Activated CD8-positive, alpha-beta memory T cell treated with anti-CD3 and anti-CD28 coated beads for 4 hours (primary cell): ENCODE data around the gene BICDL2.

Experiments
- DNase-seq, 2 donors: peaks; one replicate each; pipeline ENCODE4 v3.0.0-alpha.2; 2020; ENCODE audit warnings: low read depth in 2 of 2

The BICDL2 gene

DNA sequence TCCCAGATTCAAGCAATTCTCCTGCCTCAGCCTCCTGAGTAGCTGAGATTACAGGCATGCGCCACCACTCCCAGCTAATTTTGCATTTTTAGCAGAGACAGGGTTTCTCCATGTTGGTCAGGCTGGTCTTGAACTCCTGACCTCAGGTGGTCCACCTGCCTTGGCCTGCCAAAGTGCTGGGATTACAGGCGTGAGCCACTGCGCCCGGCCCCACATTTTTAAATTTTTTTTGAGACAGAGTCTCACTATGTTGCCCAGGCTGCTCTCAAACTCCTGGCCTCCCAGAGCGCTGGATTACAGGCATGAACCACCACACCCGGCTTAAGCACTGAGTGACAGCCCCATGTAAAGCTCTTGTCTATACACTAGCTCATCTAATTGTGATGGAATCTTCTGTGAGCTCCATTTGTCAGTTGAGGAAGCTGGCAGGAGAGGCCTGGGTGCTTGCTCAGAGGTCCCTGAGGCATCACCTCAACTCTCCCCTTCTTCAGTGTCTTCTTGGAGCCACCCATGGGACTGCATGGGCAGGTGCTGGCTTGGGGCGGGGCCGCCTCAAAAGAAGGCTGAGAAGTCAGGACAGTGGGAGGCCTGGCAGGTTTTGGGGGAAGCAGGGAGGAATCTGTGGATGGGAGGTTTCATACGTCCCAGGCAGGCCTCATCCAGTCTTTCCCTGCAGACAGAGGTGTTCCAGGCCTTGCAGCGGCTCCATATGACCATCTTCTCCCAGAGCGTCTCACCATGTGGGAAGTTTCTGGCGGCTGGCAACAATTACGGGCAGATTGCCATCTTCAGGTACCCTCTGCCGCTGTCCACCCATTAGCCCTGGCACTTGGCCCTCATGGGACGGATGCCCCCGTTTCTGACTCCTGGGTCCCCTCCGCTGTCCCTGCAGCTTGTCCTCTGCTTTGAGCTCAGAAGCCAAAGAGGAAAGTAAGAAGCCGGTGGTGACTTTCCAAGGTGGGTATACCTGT lies 11.4 kb downstream of the BICDL2 start:
- no peak for DNase-seq

DNA sequence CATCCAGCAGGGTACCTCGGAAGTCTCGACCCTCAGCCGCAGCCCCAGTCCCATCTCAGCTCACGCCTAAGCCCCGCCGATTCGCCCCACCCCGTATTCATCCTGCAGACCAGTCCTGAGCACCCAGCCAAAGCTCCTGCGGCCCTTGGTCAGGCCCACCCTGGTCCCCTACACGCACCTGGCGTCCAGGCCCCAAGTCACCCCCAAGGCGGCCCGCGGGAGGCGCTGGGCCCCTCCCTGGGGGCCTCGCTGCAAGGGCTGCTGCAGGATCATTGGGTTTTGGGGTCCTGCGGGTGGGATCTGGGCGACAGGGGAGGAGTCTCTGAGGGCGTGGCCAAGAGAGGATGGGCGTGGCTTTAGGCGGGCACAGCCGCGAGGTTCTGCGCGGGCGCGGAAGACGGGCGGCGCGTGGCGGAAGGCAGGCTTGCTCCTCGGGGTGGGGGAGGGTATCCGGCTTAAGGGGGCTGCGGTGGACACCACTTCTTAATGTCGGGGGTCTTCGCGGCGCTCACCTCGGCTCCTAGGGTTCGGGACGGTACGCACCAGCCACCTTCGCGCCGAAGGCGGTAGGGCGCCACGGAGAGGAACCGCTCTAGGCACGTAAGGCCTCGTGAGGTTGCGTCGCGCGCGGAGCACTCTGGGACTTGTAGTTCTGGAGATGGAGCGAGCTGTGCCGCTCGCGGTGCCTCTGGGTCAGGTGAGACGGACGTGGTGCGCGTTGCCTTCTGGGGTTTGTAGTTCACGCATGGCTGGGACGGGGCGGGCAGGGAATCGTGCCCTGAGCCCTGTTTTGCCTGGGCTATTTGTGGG lies 12.9 kb downstream of the BICDL2 start, which contains the start of the genes HCFC1R1 and THOC6:
Gene HCFC1R1 (minus strand): TSS at position 274 of the 810 bp plus-strand sequence. CDS start 1 bp downstream, at position 273.
Gene THOC6 (plus strand): TSS at position 367 of the 810 bp plus-strand sequence. CDS start 292 bp downstream, at position 659.
- peak; percentile 88 to 91 for DNase-seq

- no peak for DNase-seq
Measured at GRCh38 chr16:3023415-3023668, 13.4 kb downstream of the BICDL2 start.

DNA sequence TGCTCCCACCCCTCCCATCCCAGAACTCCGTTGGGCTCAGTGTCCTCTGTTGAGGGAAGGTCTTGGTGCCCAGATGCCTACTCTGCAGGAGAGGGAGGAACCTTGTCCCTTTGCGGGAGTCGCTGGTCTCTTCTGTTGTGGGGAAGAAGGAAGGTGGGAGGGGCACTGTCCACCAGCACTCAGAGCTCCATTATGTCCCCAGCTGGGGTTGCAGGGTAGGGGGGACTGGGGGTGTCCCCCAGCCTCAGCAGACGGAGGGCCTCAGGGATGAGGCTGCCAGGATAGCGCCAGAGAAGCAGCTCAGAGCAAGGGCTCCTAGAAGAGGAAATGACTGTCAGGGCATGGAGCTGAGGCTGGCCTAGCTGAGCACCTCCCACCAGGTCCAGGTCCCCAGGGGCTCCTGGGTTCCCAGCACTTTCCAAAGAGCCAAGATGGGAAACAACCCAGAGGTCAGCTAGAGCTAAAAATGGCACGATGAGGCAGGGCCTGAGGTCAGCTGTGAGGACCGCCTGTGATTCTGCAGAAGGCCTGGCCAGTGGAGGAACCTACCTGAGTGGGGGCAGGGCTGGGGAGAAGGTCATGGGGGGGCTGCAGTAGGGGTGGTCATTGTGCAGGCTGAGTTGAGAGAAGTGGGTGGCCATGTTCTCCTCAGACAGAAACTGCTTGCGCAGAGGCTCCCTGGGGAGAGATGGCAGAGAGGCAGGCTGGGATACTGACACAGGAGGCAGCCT lies 13.9 kb downstream of the BICDL2 start:
- DNase-seq: no peak

DNA sequence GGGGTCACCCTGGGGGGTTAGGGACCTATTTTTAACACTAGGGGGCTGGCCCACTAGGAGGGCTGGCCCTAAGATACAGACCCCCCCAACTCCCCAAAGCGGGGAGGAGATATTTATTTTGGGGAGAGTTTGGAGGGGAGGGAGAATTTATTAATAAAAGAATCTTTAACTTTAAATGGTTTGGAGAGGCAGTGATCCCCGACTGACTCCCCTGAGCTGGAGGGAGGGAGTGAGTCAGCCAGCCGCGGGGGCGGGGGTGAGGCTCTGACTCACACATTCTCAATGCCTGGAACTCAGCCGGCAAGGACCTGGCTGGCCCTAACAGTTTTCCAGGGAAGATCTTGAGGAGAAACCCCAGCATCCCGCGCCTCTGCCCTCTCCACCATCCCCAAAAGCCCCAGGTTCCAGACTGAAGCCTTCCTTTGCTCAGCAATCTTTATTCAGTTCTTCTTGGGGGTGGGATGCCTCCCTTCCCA lies 14.5 kb downstream of the BICDL2 start:
- DNase-seq: peak; percentile 84

DNA sequence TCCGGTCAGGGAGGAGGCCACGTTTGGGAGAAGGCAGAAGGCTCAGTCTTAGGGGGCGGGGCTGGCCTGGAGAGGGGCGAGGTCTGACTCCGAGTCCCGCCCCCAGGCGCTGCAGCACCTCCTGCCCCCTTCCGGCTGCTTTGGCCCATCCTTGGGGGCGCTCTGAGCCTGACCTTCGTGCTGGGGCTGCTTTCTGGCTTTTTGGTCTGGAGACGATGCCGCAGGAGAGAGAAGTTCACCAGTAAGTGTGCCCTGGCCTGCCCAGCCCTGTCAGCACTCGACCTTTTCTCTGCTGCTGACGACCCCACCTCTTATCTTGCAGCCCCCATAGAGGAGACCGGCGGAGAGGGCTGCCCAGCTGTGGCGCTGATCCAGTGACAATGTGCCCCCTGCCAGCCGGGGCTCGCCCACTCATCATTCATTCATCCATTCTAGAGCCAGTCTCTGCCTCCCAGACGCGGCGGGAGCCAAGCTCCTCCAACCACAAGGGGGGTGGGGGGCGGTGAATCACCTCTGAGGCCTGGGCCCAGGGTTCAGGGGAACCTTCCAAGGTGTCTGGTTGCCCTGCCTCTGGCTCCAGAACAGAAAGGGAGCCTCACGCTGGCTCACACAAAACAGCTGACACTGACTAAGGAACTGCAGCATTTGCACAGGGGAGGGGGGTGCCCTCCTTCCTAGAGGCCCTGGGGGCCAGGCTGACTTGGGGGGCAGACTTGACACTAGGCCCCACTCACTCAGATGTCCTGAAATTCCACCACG lies 15.1 kb downstream of the BICDL2 start:
- DNase-seq: peak; percentile 73 to 77

GRCh38 chr16:3020604-3021448 lies 15.9 kb downstream of the BICDL2 start:
- no peak for DNase-seq

- no peak for DNase-seq
Measured at GRCh38 chr16:3020247-3020603, 16.5 kb downstream of the BICDL2 start, which contains the start of gene TNFRSF12A. TNFRSF12A (plus strand) TSS chr16:3020368; CDS start chr16:3020398, 30 bp downstream.

- DNase-seq: no peak
Measured at GRCh38 chr16:3019594-3020246, 17.0 kb downstream of the BICDL2 start.

DNA sequence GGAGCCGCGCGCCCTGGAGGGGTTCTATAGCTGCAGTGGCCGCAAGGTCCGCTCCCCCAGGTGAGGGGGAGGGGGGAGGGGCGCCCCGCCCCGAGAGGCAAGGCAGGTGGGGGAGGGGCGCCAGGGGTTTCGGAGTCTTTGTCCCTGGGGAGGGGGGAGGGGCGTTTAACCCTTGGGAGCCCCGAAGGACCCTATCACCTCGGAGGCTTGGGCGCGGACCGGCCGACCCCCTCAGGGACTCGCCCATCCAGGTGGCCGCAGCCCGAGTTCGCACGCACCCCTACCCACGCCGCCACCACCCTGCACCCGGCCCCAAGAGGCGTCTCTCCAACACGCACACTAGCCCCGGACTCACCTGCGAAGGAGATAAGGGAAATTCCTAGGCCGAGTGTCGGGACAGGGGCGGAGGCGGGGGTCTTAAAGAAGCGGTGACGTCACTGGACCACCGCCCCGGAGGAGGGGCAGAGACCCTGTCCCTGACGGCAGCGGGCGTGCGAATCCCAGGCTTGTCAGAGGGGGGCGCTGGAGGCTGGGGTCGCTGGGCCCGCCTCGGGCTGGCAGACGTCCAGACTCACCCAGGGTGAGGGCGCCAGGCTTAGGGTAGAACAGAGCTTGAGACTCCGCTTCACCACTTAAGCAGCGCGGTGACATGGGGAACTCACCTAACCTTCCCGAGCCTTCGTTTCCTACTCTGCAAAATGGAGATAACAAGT lies 18.8 kb downstream of the BICDL2 start, which contains the start of gene CLDN6:
Gene CLDN6 (minus strand): TSS at position 390 of the 713 bp plus-strand sequence. CDS start 2,162 bp downstream, outside the sequence.
- DNase-seq: no peak

GRCh38 chr16:3017344-3017743 lies 19.4 kb downstream of the BICDL2 start:
- DNase-seq: no peak

DNA sequence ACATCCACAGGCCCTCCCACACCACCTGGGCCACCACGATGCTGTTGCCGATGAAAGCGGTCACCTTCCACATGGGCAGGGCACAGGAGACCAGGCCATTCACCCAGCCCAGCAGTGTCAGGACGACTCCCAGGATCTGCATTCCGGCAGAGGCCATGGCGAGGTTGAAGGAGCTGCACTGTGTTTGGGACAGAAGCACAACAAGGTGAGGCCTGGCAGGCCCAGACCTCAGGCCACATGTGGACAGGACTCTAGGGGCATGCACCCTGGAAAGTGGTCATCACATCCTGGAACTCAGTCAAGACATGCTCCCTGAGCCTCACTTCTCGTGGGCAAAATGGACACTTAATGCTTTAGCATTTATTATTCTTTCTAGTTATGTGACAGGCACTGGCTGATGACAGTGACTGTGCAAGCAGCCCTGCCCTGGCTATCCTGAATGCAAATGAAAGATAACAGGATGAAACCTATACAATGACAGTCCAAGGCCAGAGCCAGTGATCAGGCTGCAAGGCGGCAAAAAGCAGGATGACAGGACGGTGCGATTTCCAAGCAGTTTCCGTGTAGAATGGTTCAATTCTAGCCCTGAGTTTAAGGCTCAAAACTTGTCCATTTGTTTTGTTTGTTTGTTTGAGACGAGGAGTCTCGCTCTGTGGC lies 20.8 kb downstream of the BICDL2 start:
- no peak for DNase-seq

GRCh38 chr16:3014971-3015370 lies 21.8 kb downstream of the BICDL2 start:
- no peak for DNase-seq

- DNase-seq: no peak
Measured at GRCh38 chr16:3013998-3014690, 22.6 kb downstream of the BICDL2 start.

GRCh38 chr16:3013491-3013951 lies 23.2 kb downstream of the BICDL2 start:
- no peak for DNase-seq

DNA sequence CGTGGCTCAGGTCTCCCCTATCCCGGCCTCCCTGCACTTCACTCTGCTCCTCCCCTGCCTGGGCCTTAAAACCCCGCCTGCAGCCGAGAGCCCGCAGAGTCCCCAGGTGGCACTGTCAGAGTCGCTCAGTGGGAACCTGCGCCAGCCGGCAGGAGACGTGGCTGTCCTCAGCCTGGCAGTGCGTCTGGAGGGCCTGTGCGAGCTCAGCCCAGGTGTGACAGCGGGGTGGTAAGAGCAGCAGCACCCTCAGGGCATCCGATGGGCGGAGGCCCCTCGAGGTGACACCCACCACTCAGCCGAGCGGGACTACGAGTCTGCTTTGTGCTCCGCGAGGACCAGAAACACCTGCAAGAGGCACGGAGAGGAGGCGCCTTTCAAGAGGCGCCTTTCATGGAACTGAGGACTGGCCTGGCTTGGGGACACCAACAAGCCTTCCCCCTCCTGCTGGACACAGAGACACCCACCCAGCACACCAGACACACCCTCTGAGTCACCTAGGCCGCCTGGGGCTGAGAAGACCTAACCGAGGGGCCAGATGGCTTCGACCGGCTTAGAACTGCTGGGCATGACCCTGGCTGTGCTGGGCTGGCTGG lies 23.8 kb downstream of the BICDL2 start, which contains the start of gene CLDN9:
Gene CLDN9 (plus strand): TSS at position 96 of the 593 bp plus-strand sequence. CDS start 440 bp downstream, at position 536.
- DNase-seq: no peak

GRCh38 chr16:3012246-3012645 lies 24.5 kb downstream of the BICDL2 start:
- no peak for DNase-seq
